ENCODE measurements around the gene A4GNT. TPM values are rescaled to one million over a fixed set of nuclear protein-coding genes. Genes with fewer than 3 reads are reported as not detected.
A peak's percentile ranks its signal among the peaks of the same experiment; 100 is the strongest.

A4GNT gene
- not detected for total RNA-seq

DNA sequence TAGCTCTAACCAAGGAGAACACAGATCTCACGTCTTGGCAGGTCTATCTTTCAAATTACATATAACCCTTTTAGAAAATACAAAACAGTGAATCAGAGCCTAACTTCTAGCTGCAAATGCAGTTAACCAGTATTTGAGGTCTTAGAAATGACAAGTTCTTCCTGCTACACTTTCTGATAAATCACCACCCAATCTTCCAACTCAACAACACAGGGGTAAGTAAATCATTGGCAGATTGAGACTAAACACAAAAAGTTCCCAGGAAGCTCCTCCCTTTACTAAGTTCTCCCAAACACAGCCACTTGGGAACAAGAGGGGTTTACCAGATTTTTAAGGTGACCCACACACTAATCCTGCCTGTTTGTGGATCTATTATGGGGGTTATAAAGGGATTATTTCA is at the start of gene A4GNT:
A4GNT (minus strand) TSS at position 152 of the 400 bp plus-strand sequence. CDS start 1,134 bp downstream, outside the sequence.
- Histone ChIP-seq H3K27ac (no peak within 1 kb of the TSS), H3K4me3 (no peak within 1 kb of the TSS), H3K4me1 (no peaks in the 10 kb centered on the region)

GRCh38 chr3:138180375-138181029 is 48.3 kb upstream of the A4GNT start:
- Histone ChIP-seq H3K36me3 (no peaks in the 10 kb centered on the region), H3K4me1 (no peaks in the 10 kb centered on the region), H3K9me3 (no peaks in the 10 kb centered on the region), H3K27ac (no peak overlapping the region), H3K9ac (ENCODE audit: low read depth in 2 of 2, low read length in 2 of 2) (no peak overlapping the region), H3K4me3 (no peak overlapping the region), H3K27me3 (no peaks in the 10 kb centered on the region)
- TF ChIP-seq CTCF (IDR thresholded peaks at IDR 0.05) = peak; percentile 12
- DNase-seq = peak; percentile 28
- intact Hi-C loops (cut with DNase I) = loop anchor here (5.0 kb wide), 1 partner anchor 152 kb away; no protein-coding TSS in a partner anchor

More for the DNA sequence above, at the start of gene A4GNT:
- Histone ChIP-seq H3K9ac (ENCODE audit: low read depth in 2 of 2, low read length in 2 of 2) (no peak within 1 kb of the TSS), H3K27me3 (no peaks in the 10 kb centered on the region), H3K9me3 (no peaks in the 10 kb centered on the region), H3K36me3 (no peaks in the 10 kb centered on the region)
- intact Hi-C loops (cut with DNase I) = no loop called here
- DNase-seq = no peak
- TF ChIP-seq CTCF (IDR thresholded peaks at IDR 0.05) = no peak

DNA sequence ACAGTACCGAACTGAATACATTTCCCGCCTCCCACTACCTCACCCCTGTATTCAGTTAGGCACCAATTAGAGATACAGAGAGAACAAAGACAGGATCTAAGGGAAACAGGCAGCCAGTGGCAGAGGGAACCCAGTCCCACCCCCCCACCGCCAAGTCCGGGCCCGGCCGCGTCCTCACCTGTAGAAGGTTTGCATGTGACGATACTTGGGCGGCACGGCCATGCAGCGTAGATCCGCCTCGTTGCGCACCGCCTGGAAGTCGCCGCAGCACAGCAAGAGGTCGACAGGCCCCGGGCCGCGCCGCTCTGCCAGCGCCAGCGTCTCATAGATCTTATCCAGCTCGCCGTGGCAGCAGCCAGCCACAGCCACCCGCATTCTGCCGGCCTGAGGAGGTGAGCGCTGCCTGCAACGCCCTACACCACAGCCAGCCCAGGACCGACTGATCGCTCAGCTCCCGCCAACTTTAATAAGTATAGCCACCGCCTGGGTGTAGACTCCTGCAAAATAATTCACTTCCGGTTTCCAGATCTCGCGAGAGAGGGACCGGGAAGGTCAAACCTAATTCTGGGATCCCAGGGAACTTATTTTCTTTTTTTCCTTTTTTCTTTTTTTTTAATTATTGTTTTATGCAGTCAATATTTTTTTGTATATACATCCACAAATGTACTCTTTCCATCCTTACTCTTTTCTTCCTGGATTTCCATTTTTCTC is 42.4 kb upstream of the A4GNT start, which contains the start of gene DBR1:
DBR1 (minus strand) TSS at position 501 of the 711 bp plus-strand sequence; CDS start at position 375, 126 bp downstream.
- peak within 1 kb of the TSS; percentile 74 for H3K27ac ChIP-seq
- intact Hi-C loops (cut with DNase I) = no loop called here
- DNase-seq = peak; percentile 94
- H3K27me3 ChIP-seq = no peaks in the 10 kb centered on the region
- H3K9ac ChIP-seq (ENCODE audit: low read depth in 2 of 2, low read length in 2 of 2) = peak within 1 kb of the TSS; percentile 89
- no peaks in the 10 kb centered on the region for H3K9me3 ChIP-seq
- TF ChIP-seq CTCF (IDR thresholded peaks at IDR 0.05) = no peak
- H3K36me3 ChIP-seq = no peaks in the 10 kb centered on the region
- peaks cover 6% of the 10 kb centered on the region for H3K4me1 ChIP-seq
- peak within 1 kb of the TSS; percentile 65 for H3K4me3 ChIP-seq

DNA sequence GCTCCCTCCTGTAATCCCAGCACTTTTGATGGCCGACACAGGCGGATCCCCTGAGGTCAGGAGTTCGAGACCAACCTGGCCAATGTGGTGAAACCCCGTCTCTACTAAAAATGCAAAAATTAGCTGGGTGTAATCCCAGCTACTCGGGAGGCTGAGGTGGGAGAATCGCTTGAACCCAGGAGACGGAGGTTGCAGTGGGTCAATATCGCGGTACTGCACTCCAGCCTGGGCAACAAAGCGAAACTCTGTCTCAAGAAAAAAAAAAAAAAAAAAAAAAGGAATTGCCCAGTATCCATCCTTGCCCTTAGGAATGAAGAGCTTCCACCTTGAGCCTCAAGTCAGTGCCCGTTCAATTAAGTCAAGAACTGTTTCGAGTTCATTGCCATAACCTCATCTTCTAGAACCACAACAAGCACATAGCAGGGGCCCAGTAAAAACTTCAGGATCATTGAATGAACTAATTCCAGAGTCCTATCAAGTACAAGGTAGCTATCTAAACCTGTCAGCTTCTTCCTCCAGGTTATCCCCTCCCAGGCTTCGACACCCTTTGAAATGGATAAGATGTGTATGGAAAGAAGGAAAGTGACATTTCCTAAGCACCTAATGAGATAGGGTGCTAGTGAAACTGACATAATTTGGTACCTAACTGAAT is 41.7 kb upstream of the A4GNT start:
- intact Hi-C loops (cut with DNase I) = no loop called here
- H3K36me3 ChIP-seq = no peaks in the 10 kb centered on the region
- no peaks in the 10 kb centered on the region for H3K9me3 ChIP-seq
- no peaks in the 10 kb centered on the region for H3K27me3 ChIP-seq
- DNase-seq = no peak
- H3K9ac ChIP-seq (ENCODE audit: low read depth in 2 of 2, low read length in 2 of 2) = peak overlapping the region; percentile 89
- H3K4me1 ChIP-seq = peaks cover 6% of the 10 kb centered on the region
- no peak for TF ChIP-seq CTCF (IDR thresholded peaks at IDR 0.05)
- H3K27ac ChIP-seq = peak overlapping the region; percentile 74
- H3K4me3 ChIP-seq = peak overlapping the region; percentile 65

DNA sequence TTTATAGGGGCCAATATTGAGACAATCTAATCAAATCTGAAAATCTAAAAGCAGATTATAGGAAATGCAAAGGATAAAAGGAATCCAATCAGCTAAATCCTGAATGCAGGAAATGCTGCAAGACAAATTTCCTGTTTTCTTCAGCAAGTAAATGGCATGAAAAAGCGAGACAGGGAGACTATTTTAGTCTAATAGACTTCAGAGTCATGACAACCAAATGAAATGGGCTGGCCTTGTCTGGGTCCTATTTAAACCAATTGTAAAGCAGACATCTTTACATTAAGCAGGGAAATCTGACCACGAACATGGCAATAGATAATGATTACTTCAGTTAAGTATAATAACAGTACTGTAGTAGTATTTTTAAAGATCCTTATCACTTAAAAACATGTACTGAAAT is 40.4 kb upstream of the A4GNT start:
- Histone ChIP-seq H3K4me3 (no peak overlapping the region), H3K4me1 (peaks cover 6% of the 10 kb centered on the region), H3K9ac (ENCODE audit: low read depth in 2 of 2, low read length in 2 of 2) (no peak overlapping the region), H3K9me3 (no peaks in the 10 kb centered on the region), H3K27ac (no peak overlapping the region), H3K27me3 (no peaks in the 10 kb centered on the region), H3K36me3 (no peaks in the 10 kb centered on the region)
- no peak for DNase-seq
- intact Hi-C loops (cut with DNase I) = no loop called here
- TF ChIP-seq CTCF (IDR thresholded peaks at IDR 0.05) = no peak
